Glutamatergic neuron (in vitro differentiated cells): ENCODE data around the gene CNTFR. TPM values are rescaled to one million over a fixed set of nuclear protein-coding genes. Genes with fewer than 3 reads are reported as not detected.

Source experiments
- DNase-seq: peaks from one replicate; pipeline ENCODE4 v3.0.0; 2022
- H3K27ac Mint-ChIP-seq: one replicate; pipeline ENCODE4 v1.8.0; 2020; ENCODE audit warnings: mild to moderate bottlenecking, mixed read lengths, inconsistent platforms; ENCODE audit not compliant: unreplicated experiment
- H3K27me3 Mint-ChIP-seq: one replicate; pipeline ENCODE4 v1.8.0; 2020; ENCODE audit warnings: mild to moderate bottlenecking, moderate library complexity, mixed read lengths, inconsistent platforms; ENCODE audit not compliant: unreplicated experiment
- H3K36me3 Mint-ChIP-seq: one replicate; pipeline ENCODE4 v1.8.0; 2020; ENCODE audit warnings: mild to moderate bottlenecking, mixed read lengths, inconsistent platforms; ENCODE audit not compliant: unreplicated experiment
- H3K4me1 Mint-ChIP-seq: one replicate; pipeline ENCODE4 v1.8.0; 2020; ENCODE audit warnings: mild to moderate bottlenecking, low read depth, mixed read lengths, inconsistent platforms; ENCODE audit not compliant: unreplicated experiment
- H3K4me3 Mint-ChIP-seq: one replicate; pipeline ENCODE4 v1.8.0; 2020; ENCODE audit warnings: mild to moderate bottlenecking, mixed read lengths, inconsistent platforms; ENCODE audit not compliant: unreplicated experiment
- H3K9me3 Mint-ChIP-seq: one replicate; pipeline ENCODE4 v1.8.0; 2020; ENCODE audit warnings: mild to moderate bottlenecking, moderate library complexity, mixed read lengths, inconsistent platforms; ENCODE audit not compliant: unreplicated experiment
- CTCF ChIP-seq: fragments of 200-600 bp; sonication (generic); IDR thresholded peaks from one replicate; pipeline ENCODE4 v1.5.0; 2021; ENCODE audit not compliant: partially characterized antibody, unreplicated experiment
- total RNA-seq: library from RNA; stranded (reverse); fragmentation: NEBNext Ultra II Directional; extraction: Animal tissue kit (Norgen Biotek cat#: 25700); gene quantifications from one replicate; pipeline ENCODE4 v1.2.1, GENCODE V29; 2021; ENCODE audit not compliant: unreplicated experiment

The CNTFR gene
- total RNA-seq, 1 donor from 2014 or later: 170 TPM

- Mint-ChIP-seq H3K27ac (peak overlapping the region; percentile 72), H3K36me3 (peaks cover 5% of the 10 kb centered on the region), H3K27me3 (peaks cover 27% of the 10 kb centered on the region), H3K4me3 (peak overlapping the region; percentile 81), H3K4me1 (peaks cover 47% of the 10 kb centered on the region), H3K9me3 (peaks cover 24% of the 10 kb centered on the region)
- peak; percentile 84 for DNase-seq
- no peak for TF ChIP-seq CTCF
These were observed 34.5 kb downstream of the CNTFR start for GRCh38 chr9:34555002-34555348.

DNA sequence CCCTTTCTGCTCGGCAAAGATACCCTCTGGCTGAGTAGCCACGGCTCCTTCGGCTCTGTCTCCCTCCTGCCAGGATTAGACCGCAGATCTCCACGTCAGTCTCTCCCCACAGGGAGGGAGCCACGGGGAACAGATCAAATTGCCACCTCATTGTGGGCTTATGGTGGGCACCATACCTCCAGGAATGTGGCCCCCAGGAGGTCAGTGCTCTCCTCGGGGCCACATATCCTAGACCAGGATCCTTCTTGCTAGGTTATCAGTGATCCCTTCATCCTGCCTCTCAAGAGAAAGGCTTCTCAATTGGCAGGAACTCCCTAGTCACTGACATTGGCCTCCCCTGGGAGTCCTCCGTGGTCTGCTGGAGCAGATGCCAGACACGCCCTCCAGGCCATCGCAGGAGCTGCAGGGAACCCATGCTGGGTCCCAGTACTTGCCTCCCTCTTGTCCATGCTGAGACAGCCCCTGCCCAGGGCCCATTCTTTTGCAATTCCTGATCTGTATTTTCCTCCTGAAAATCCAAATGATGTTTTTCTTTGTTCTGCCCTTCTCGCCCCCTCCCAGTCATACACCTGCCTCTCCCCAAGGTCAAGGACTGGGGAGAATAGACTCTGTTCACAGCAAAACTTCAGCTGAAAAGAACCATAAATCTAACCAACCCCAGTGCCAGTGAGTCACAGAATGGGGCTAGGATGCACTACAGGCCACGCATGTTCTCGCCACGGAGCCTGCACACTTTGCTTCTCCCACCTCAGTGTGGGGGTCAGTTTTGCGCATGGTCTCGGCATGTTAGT lies 35.1 kb downstream of the CNTFR start:
- Mint-ChIP-seq H3K9me3 (peaks cover 23% of the 10 kb centered on the region), H3K27me3 (peaks cover 27% of the 10 kb centered on the region), H3K4me1 (peaks cover 44% of the 10 kb centered on the region), H3K27ac (peak overlapping the region; percentile 72), H3K4me3 (peak overlapping the region; percentile 81), H3K36me3 (peaks cover 5% of the 10 kb centered on the region)
- TF ChIP-seq CTCF: no peak
- no peak for DNase-seq

GRCh38 chr9:34553511-34554021 lies 36.0 kb downstream of the CNTFR start:
- H3K27me3 Mint-ChIP-seq: peaks cover 29% of the 10 kb centered on the region
- H3K4me1 Mint-ChIP-seq: peaks cover 37% of the 10 kb centered on the region
- no peak overlapping the region for H3K27ac Mint-ChIP-seq
- no peak overlapping the region for H3K4me3 Mint-ChIP-seq
- H3K9me3 Mint-ChIP-seq: peaks cover 22% of the 10 kb centered on the region
- no peak for TF ChIP-seq CTCF
- DNase-seq: no peak
- H3K36me3 Mint-ChIP-seq: peaks cover 5% of the 10 kb centered on the region

GRCh38 chr9:34552986-34553385 lies 36.5 kb downstream of the CNTFR start:
- no peak for DNase-seq
- peaks cover 31% of the 10 kb centered on the region for H3K27me3 Mint-ChIP-seq
- no peak overlapping the region for H3K27ac Mint-ChIP-seq
- H3K4me1 Mint-ChIP-seq: peaks cover 37% of the 10 kb centered on the region
- peaks cover 22% of the 10 kb centered on the region for H3K9me3 Mint-ChIP-seq
- H3K4me3 Mint-ChIP-seq: no peak overlapping the region
- H3K36me3 Mint-ChIP-seq: peaks cover 5% of the 10 kb centered on the region
- TF ChIP-seq CTCF: no peak

- H3K9me3 Mint-ChIP-seq: peaks cover 22% of the 10 kb centered on the region
- H3K27ac Mint-ChIP-seq: no peak overlapping the region
- H3K27me3 Mint-ChIP-seq: peaks cover 30% of the 10 kb centered on the region
- no peak overlapping the region for H3K4me3 Mint-ChIP-seq
- peaks cover 37% of the 10 kb centered on the region for H3K4me1 Mint-ChIP-seq
- no peak for DNase-seq
- H3K36me3 Mint-ChIP-seq: peaks cover 5% of the 10 kb centered on the region
- TF ChIP-seq CTCF: no peak
These were observed 36.9 kb downstream of the CNTFR start for GRCh38 chr9:34552606-34552981.
